GM18508 (cell line): ENCODE data around the gene BABAM1.

Experiments
- ATAC-seq: cut with Tn5 transposase; IDR thresholded peaks from one replicate; pipeline ENCODE4 v1.9.1; 2021; ENCODE audit warnings: moderate number of reproducible peaks; ENCODE audit not compliant: insufficient read depth, unreplicated experiment

BABAM1 gene

GRCh38 chr19:17300992-17301619 is 33.9 kb downstream of the BABAM1 start:
- ATAC-seq = no peak

GRCh38 chr19:17302391-17303166 is 35.3 kb downstream of the BABAM1 start:
- ATAC-seq = no peak

- no peak for ATAC-seq
Measured at GRCh38 chr19:17303167-17303939, 36.1 kb downstream of the BABAM1 start, which contains the start of gene ABHD8. TSS of gene ABHD8 (minus strand) at chr19:17303425. CDS start at chr19:17301616, 1,809 bp downstream.

GRCh38 chr19:17303940-17304267 is 36.7 kb downstream of the BABAM1 start:
- ATAC-seq = no peak

GRCh38 chr19:17304386-17305215 is 37.4 kb downstream of the BABAM1 start:
- no peak for ATAC-seq

GRCh38 chr19:17305216-17305516 is 37.9 kb downstream of the BABAM1 start:
- no peak for ATAC-seq

- peak; percentile 70 for ATAC-seq
Measured at GRCh38 chr19:17305517-17306284, 38.5 kb downstream of the BABAM1 start, which contains the start of gene MRPL34. TSS of gene MRPL34 (plus strand) at chr19:17305872. CDS start at chr19:17305893, 21 bp downstream.

GRCh38 chr19:17306285-17306714 is 39.1 kb downstream of the BABAM1 start:
- ATAC-seq = no peak

GRCh38 chr19:17307876-17308377 is 40.7 kb downstream of the BABAM1 start:
- no peak for ATAC-seq

GRCh38 chr19:17309198-17309964 is 42.1 kb downstream of the BABAM1 start, which contains the start of gene DDA1:
TSS of gene DDA1 (plus strand) at chr19:17309563. CDS start at chr19:17309655, 92 bp downstream.
- peak; percentile 31 for ATAC-seq

GRCh38 chr19:17309965-17310461 is 42.8 kb downstream of the BABAM1 start:
- no peak for ATAC-seq

GRCh38 chr19:17311455-17312188 is 44.4 kb downstream of the BABAM1 start:
- no peak for ATAC-seq

GRCh38 chr19:17312189-17313113 is 45.2 kb downstream of the BABAM1 start:
- ATAC-seq = no peak

- no peak for ATAC-seq
Measured at GRCh38 chr19:17314007-17314593, 46.9 kb downstream of the BABAM1 start.

GRCh38 chr19:17318966-17319365 is 51.7 kb downstream of the BABAM1 start:
- no peak for ATAC-seq
